Measurements from ENCODE around the gene PTPRN2. TPM values are rescaled to one million over a fixed set of nuclear protein-coding genes. Genes with fewer than 3 reads are reported as not detected.

PTPRN2 gene
- total RNA-seq, 1 experiment from 2014 or later: 3.8 TPM

DNA sequence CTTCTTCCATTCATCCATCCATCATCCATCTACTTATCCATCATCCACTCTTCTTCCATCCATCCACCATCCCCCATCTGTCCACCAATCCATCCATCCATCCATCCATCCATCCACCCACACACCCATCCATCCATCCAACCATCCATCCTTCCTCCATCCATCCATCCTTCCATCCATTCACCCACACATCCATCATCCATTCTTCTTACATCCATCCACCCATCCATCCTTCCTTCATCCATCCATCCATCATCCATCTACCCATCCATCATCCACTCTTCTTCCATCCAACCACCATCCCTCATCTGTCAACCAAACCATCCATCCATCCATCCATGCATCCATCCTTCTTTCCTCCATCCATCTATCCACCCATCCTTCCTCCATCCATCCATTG, 821.5 kb downstream of the PTPRN2 start:
- Histone ChIP-seq H3K36me3 (no peaks in the 10 kb centered on the region), H3K4me1 (peaks cover 8% of the 10 kb centered on the region; the same call in 1 of the 2 replicates), H3K9me3 (replicated peaks) (peaks cover 11% of the 10 kb centered on the region), H3K27ac (no peak overlapping the region), H3K27me3 (peaks cover 14% of the 10 kb centered on the region; the same call in 1 of the 2 replicates), H3K4me3 (no peak overlapping the region)
- no peak for DNase-seq

GRCh38 chr7:157764946-157765537, 822.6 kb downstream of the PTPRN2 start:
- no peak overlapping the region for H3K27ac ChIP-seq
- H3K27me3 ChIP-seq: peaks cover 14% of the 10 kb centered on the region; the same call in 1 of the 2 replicates
- peaks cover 9% of the 10 kb centered on the region for H3K9me3 ChIP-seq (replicated peaks)
- H3K36me3 ChIP-seq: no peaks in the 10 kb centered on the region
- no peak overlapping the region for H3K4me3 ChIP-seq
- H3K4me1 ChIP-seq: peaks cover 16% of the 10 kb centered on the region
- no peak for DNase-seq

GRCh38 chr7:157764193-157764592, 823.4 kb downstream of the PTPRN2 start:
- peaks cover 9% of the 10 kb centered on the region for H3K9me3 ChIP-seq (replicated peaks)

DNA sequence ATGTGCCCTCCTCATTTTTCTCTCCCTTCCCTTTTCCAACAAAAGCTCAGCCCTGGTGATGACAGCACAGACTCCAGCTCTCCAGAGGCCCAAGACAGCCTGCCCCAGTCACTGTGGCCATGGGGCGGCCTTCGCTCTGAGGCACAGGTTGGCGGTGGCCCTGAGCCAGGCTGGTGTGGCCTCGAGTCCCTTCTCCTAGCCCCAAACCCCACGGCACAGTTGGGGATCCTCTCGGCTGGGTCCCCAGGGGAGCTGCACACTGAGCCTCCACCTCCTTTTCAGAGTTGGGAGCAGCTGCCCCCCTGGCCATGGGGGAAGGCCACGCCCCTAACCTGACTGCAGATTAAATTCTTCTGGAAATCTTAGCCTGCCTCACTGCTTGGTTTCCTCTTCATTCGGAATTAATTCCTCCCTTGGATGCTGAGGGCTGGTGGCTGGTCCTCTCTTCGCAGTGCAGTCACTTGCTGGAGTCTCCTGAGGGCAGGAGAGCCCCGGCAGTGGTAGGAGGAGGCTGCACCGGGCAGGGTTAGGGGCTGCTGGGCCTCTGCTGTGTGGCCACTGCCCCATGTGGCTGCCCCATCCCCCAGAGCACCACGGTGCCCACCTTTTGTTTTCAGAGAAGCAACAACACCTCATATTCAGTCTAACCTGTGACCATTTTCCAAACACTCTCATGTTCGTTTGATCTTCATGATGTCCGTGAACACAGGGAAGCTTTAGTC, 824.2 kb downstream of the PTPRN2 start:
- peaks cover 15% of the 10 kb centered on the region for H3K4me1 ChIP-seq
- no peaks in the 10 kb centered on the region for H3K36me3 ChIP-seq
- peaks cover 7% of the 10 kb centered on the region; the same call in 1 of the 2 replicates for H3K27me3 ChIP-seq
- no peak overlapping the region for H3K27ac ChIP-seq
- H3K9me3 ChIP-seq (replicated peaks): peaks cover 9% of the 10 kb centered on the region
- DNase-seq: no peak
- H3K4me3 ChIP-seq: no peak overlapping the region

More at GRCh38 chr7:157764193-157764592, 823.4 kb downstream of the PTPRN2 start:
- no peaks in the 10 kb centered on the region for H3K36me3 ChIP-seq
- H3K4me3 ChIP-seq: no peak overlapping the region
- no peak for DNase-seq
- H3K4me1 ChIP-seq: peaks cover 19% of the 10 kb centered on the region
- peaks cover 9% of the 10 kb centered on the region; the same call in 1 of the 2 replicates for H3K27me3 ChIP-seq
- H3K27ac ChIP-seq: no peak overlapping the region

DNA sequence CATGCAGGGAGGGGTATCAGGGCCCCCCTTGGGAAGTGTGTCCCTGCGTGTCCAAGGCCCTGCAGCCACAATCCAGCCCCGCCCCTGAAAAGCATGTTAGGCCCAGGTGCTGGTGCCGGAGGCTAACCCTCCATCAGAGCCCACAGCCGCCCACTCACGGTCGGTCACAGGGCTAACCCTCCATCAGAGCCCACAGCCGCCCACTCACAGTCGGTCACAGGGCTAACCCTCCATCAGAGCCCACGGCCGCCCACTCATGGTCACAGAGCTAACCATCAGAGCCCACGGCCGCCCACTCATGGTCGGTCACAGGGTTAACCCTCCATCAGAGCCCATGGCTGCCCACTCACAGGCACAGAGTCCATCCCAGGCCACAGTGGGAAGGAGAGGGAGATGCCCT, 824.8 kb downstream of the PTPRN2 start:
- H3K4me1 ChIP-seq: peaks cover 15% of the 10 kb centered on the region
- 0 out of 2 replicates have a peak, but pooled peaks cover under 1% of the 10 kb centered on the region for H3K27me3 ChIP-seq
- DNase-seq: no peak

DNA sequence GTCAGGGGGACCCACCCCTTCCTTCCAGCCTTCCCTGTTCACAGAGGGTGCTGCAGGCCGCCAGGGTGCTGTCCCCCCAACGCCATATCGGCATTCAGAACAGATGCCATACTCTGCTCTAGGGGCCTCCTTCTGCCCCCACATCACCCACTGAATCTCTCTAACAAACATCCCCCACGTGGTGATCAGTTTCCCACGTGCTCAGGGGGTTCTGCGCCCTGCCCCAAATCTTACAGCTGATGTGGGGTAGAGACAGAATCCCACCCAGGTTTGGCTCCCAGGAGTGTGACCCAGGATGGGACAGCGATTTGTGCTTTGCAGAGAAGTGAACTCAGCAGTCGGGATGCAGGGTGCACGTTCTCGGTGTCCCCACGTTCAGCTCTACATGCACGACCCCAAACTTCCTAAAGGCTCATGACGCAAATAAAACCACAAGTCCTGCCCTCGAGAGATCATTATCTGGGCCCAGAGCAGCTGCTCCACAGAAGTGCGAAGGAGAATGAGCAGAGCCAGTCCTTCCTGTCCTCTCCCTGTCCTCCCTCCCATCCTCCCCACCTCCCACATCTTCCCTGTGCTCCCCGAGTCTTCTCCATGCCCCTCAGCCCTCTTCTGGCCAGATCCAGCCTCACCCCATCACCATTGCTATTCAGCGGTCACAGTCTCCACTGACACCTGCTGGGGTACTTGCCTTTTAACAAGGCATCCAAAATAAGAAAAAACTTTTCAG, 827.5 kb downstream of the PTPRN2 start:
- DNase-seq: peak; percentile 86 to 94
- peaks cover 9% of the 10 kb centered on the region for H3K9me3 ChIP-seq (replicated peaks)
- no peaks in the 10 kb centered on the region for H3K27me3 ChIP-seq
- H3K4me3 ChIP-seq: no peak overlapping the region
- peak overlapping the region; percentile 18 for H3K27ac ChIP-seq
- peaks cover 15% of the 10 kb centered on the region for H3K4me1 ChIP-seq
- no peaks in the 10 kb centered on the region for H3K36me3 ChIP-seq

More for the DNA sequence above, 824.8 kb downstream of the PTPRN2 start:
- Histone ChIP-seq H3K27ac (no peak overlapping the region), H3K4me3 (no peak overlapping the region), H3K36me3 (no peaks in the 10 kb centered on the region), H3K9me3 (replicated peaks) (peaks cover 9% of the 10 kb centered on the region)

DNA sequence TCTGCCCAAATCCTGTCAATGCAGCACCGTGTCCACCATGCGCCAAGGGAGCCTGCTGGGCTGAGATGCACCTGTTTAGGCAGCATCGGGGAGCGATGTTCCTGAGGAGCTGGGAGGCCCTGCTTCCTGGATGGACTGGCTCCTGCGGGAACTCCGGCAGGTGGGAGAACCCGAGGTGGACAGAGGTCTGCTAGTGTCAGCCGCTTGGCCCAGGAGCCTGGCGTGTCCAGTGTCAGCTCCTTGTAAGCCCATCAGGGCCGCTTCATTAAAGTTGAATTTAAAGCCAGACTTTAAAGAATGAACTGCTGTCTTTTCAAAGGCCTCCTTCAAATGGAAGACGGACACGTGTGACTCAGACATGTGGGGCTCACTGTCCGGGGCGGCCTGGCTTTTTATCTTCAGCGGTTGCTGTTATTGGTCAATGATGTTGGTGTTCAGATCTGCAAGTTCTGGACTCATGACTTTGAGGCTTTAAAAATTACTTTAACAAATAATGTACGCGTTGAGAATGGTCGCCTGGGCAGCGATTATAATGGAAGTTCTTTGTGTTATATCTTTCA, 828.3 kb downstream of the PTPRN2 start:
- Histone ChIP-seq H3K4me3 (no peak overlapping the region), H3K27ac (no peak overlapping the region), H3K9me3 (replicated peaks) (peaks cover 7% of the 10 kb centered on the region; the same call in 1 of the 2 replicates), H3K27me3 (no peaks in the 10 kb centered on the region), H3K4me1 (peaks cover 15% of the 10 kb centered on the region), H3K36me3 (no peaks in the 10 kb centered on the region)
- no peak for DNase-seq

DNA sequence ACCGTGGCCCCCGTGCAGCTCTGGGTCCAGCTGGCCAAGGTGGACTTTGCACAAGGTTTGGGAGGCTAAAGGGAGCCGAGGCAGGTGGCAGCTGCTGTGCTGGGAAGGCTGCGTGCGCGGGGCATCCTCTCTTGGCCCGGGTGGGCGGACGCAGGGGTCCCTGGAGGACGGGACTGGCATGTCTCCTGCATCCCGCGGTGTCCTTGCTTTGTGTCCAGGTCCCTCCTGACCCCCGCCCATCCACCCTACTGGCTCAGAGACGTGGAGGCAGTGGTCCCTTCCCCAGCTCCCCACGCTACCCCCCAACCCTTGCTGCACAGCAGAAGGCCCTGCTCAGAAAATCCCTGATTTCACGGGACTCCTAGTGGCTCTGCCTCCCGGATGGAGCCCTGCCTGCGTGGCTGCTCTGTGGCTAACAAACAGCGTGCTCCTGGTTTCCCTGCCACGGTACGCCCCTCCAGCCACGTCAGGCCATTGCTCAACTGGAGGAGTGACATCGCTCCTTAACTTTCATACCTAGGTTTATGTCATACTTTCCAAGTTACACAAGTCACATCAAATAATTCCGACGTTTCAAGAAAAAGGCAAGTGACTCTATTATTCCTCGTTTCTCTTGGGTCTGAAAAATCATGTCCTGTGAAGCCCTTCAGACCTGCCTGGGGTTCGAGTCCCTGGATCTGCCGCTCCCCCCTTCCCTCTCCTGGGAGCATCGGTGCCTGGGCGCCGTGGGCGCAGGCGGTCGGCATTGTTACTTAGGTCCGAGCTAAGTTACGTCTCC, 829.0 kb downstream of the PTPRN2 start:
- no peaks in the 10 kb centered on the region for H3K27me3 ChIP-seq
- no peak overlapping the region for H3K27ac ChIP-seq
- peaks cover 6% of the 10 kb centered on the region; the same call in 1 of the 2 replicates for H3K9me3 ChIP-seq (replicated peaks)
- no peak for DNase-seq
- no peaks in the 10 kb centered on the region for H3K36me3 ChIP-seq
- peaks cover 15% of the 10 kb centered on the region for H3K4me1 ChIP-seq
- H3K4me3 ChIP-seq: no peak overlapping the region

DNA sequence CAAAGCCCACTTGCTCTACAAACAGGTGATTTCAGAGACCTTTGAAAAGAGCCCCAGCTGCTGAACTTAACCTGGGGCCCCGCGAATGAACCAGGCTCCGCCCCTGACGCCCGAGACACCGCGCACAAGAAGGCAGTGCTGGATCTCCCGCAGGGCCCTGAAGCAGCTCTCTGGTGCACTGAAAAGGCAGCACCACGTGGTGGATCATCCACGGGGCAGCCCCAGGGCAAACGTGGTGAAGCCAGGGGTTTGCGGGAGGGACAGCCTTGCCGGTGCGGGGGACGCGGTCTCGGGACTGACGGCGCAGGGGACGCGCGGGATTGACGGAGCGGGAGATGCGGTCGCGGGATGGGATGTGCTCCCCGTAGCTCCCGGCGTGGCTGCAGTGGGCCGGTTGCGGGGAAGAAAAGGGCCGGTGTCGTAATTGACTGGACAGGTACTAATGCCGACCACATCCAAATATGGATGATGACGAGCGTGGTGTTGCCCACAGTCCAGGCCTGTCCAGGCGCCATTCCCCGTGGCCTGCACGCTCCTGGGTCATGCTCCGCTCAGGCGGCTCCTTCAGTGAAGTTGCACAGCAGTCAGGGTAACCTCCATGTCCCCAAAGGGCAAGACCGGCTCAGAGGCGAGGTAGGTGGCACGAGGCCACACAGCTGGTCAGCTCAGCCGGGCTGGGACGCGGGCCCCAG, 829.7 kb downstream of the PTPRN2 start:
- no peak overlapping the region for H3K4me3 ChIP-seq
- no peak for DNase-seq
- peaks cover 6% of the 10 kb centered on the region; the same call in 1 of the 2 replicates for H3K9me3 ChIP-seq (replicated peaks)
- no peaks in the 10 kb centered on the region for H3K27me3 ChIP-seq
- no peak overlapping the region for H3K27ac ChIP-seq
- H3K36me3 ChIP-seq: no peaks in the 10 kb centered on the region
- H3K4me1 ChIP-seq: peaks cover 17% of the 10 kb centered on the region

GRCh38 chr7:157757211-157757610, 830.4 kb downstream of the PTPRN2 start:
- H3K36me3 ChIP-seq: no peaks in the 10 kb centered on the region
- H3K27ac ChIP-seq: no peak overlapping the region
- no peak for DNase-seq
- peaks cover 6% of the 10 kb centered on the region; the same call in 1 of the 2 replicates for H3K9me3 ChIP-seq (replicated peaks)
- H3K4me1 ChIP-seq: peaks cover 24% of the 10 kb centered on the region
- H3K27me3 ChIP-seq: no peaks in the 10 kb centered on the region
- H3K4me3 ChIP-seq: no peak overlapping the region

DNA sequence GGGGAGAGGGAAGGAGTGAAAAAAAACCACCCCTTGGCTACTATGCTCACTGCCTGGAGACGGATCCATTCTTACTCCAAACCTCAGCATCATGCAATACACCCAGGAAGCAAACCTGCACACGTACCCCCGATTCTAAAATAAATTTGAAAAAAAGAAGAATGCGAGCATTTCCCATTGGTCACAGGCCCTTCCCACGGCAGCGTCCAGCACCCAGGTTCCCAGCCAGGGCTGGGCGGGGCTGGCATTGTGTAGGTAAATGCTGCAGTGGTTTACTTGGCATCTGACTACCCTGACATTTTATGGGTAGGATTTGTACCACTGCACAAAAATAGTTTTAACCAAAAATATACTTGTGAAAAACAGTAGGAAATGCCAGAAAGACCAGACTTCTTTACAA, 831.9 kb downstream of the PTPRN2 start:
- Histone ChIP-seq H3K9me3 (replicated peaks) (no peaks in the 10 kb centered on the region), H3K27me3 (no peaks in the 10 kb centered on the region)
- DNase-seq: no peak

DNA sequence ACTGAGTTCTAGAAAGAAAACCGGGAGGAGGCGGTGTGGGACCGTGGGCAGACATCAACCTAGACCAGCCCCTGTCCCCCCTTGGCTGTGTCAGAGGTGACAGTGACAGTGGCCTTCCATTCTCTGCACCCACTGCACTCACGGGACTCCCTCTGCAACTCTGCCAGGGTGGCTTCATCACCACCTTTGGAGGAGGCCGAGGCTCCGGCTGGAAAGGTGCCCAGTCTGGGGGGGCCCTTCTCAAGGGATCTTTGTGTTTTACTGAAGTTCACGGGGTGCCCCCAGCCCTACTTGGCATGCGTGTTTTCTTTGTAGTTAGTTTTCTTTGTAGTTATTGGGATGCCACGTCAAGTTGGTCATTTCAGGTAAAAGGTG, 833.2 kb downstream of the PTPRN2 start:
- Histone ChIP-seq H3K27me3 (no peaks in the 10 kb centered on the region), H3K9me3 (replicated peaks) (no peaks in the 10 kb centered on the region), H3K36me3 (no peaks in the 10 kb centered on the region), H3K4me3 (no peak overlapping the region), H3K27ac (no peak overlapping the region), H3K4me1 (peaks cover 9% of the 10 kb centered on the region)
- no peak for DNase-seq

More for the DNA sequence above, 831.9 kb downstream of the PTPRN2 start:
- no peak overlapping the region for H3K4me3 ChIP-seq
- H3K36me3 ChIP-seq: no peaks in the 10 kb centered on the region
- H3K4me1 ChIP-seq: peaks cover 23% of the 10 kb centered on the region
- H3K27ac ChIP-seq: no peak overlapping the region

DNA sequence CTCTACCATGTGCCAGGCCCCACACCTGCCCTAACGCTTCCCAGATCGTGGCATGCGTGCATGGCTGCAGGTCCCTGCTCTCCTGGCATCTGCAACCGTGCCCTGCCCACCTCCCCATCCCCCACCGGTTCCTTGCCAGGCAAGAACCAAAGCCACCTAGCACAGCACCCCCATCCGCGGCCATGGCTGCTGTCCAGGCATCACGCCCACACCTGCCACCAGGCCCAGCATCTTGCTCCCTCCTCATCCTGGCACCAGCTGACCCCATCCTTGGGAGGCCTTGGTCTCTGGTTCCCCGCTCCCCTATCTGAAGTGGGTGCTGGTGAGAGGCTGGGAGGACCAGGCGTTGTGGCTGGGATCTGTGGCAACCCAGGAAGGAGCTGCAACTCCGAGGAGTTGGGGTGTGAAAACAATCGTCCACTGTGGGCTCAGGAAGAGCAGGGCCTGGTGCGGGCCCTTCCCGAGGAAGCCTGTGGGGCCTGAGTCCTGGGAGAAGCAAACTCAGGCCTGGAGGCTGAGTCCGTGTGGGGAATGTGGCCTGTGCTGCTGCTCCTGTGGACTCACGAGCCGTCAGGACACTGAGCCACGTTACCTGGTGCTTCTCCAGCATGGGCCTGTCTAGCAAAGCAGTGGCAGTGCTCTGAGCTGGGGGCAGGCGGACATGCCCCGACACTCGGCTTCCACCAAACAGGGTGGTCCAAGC, 833.8 kb downstream of the PTPRN2 start:
- no peaks in the 10 kb centered on the region for H3K9me3 ChIP-seq (replicated peaks)
- DNase-seq: no peak

More for the DNA sequence above, 833.8 kb downstream of the PTPRN2 start:
- Histone ChIP-seq H3K4me1 (peaks cover 9% of the 10 kb centered on the region), H3K27me3 (no peaks in the 10 kb centered on the region), H3K27ac (no peak overlapping the region), H3K4me3 (no peak overlapping the region), H3K36me3 (no peaks in the 10 kb centered on the region)
